Caco-2 (cell line): ENCODE results near the gene TTC28. TPM values are rescaled to one million over a fixed set of nuclear protein-coding genes. Genes with fewer than 3 reads are reported as not detected.
"Not testable (repeated sequence)": the region's sequence is repeated elsewhere in the genome, so short reads cannot be mapped to it uniquely, and the experiment has no call there.

ENCODE experiments used
- BruUV-seq: library from RNA; stranded (reverse); fragments of 400-500 nt; replicated peaks from 2 replicates; lab custom pipeline; 2021; lab: Mats Ljungman, UMichigan
- CTCF ChIA-PET: fragments of 300-600 bp; sonication (Branson Sonifier 250); formaldehyde crosslinking; loops from one replicate; lab custom pipeline; 2022; ENCODE audit warnings: antibody characterized with exemption; lab: Charles Lee
- POLR2A ChIA-PET: fragments of 300-600 bp; sonication (Branson Sonifier 250); formaldehyde crosslinking; loops from one replicate; lab custom pipeline; 2022; ENCODE audit warnings: antibody characterized with exemption; lab: Charles Lee
- DNase-seq, 2 experiments: peaks; one replicate each; pipeline versions ENCODE4 v3.0.0 to v3.0.0-alpha.2; 2020 to 2022
- H3K27me3 ChIP-seq: replicated peaks from 2 replicates; pipeline ENCODE4 v1.6.0; 2011; ENCODE audit warnings: low read length; ENCODE audit not compliant: control insufficient read depth, insufficient read depth
- H3K36me3 ChIP-seq: 2 replicates; pipeline ENCODE4 v1.5.1; 2011; ENCODE audit warnings: low read length; ENCODE audit not compliant: control insufficient read depth, insufficient read depth
- H3K4me1 ChIP-seq: fragments of 250-450 bp; sonication (Bioruptor Pico); 2 replicates; pipeline ENCODE4 v1.5.1; 2020; ENCODE audit warnings: mild to moderate bottlenecking
- H3K4me3 ChIP-seq: 2 replicates; pipeline ENCODE4 v1.5.1; 2011; ENCODE audit warnings: low read depth, mild to moderate bottlenecking, control low read depth, low read length
- H3K9me3 ChIP-seq: fragments of 250-450 bp; sonication (Bioruptor Pico); 2 replicates; pipeline ENCODE4 v1.5.1; 2020; ENCODE audit warnings: mild to moderate bottlenecking, moderate library complexity
- H3K27ac Mint-ChIP-seq: one replicate; pipeline ENCODE4 v1.8.0; 2022; ENCODE audit warnings: mixed read lengths; ENCODE audit not compliant: unreplicated experiment
- H3K27me3 Mint-ChIP-seq: one replicate; pipeline ENCODE4 v1.8.0; 2022; ENCODE audit warnings: mixed read lengths; ENCODE audit not compliant: insufficient read depth, unreplicated experiment
- H3K36me3 Mint-ChIP-seq: one replicate; pipeline ENCODE4 v1.8.0; 2022; ENCODE audit warnings: mild to moderate bottlenecking, mixed read lengths; ENCODE audit not compliant: insufficient read depth, unreplicated experiment
- H3K4me1 Mint-ChIP-seq: one replicate; pipeline ENCODE4 v1.8.0; 2022; ENCODE audit warnings: low read depth, mixed read lengths; ENCODE audit not compliant: unreplicated experiment
- H3K4me3 Mint-ChIP-seq: one replicate; pipeline ENCODE4 v1.8.0; 2022; ENCODE audit warnings: mild to moderate bottlenecking, moderate library complexity, mixed read lengths; ENCODE audit not compliant: unreplicated experiment
- H3K9me3 Mint-ChIP-seq: one replicate; pipeline ENCODE4 v1.8.0; 2022; ENCODE audit warnings: mixed read lengths; ENCODE audit not compliant: unreplicated experiment
- intact Hi-C: fragments of 100-400 bp; cut with micrococcal nuclease; formaldehyde crosslinking; loops from one replicate; pipeline ENCODE4 v1.10.0; 2022; ENCODE audit not compliant: unreplicated experiment
- total RNA-seq: library from RNA; stranded (reverse); gene quantifications from 2 replicates; pipeline ENCODE4 v1.2.3, GENCODE V29; 2022
- TF ChIP-seq, protein P1 (sequence below), 2 experiments: fragments of 200-600 bp in 1 of 2; IDR thresholded peaks; 1 replicate in 1 of 2; 2 replicates in 1 of 2; pipeline versions ENCODE4 v1.5.1 to v1.8.0; 2011 to 2022; ENCODE audit warnings: antibody characterized with exemption in 1 of 2, control low read depth in 1 of 2, inconsistent platforms in 1 of 2, low read depth in 1 of 2, low read length in 1 of 2, mild to moderate bottlenecking in 1 of 2, moderate library complexity in 1 of 2; ENCODE audit not compliant: insufficient read depth in 1 of 2, severe bottlenecking in 1 of 2, unreplicated experiment in 1 of 2

Gene TTC28
- total RNA-seq, 1 experiment from 2014 or later, result 12.0 TPM

DNA sequence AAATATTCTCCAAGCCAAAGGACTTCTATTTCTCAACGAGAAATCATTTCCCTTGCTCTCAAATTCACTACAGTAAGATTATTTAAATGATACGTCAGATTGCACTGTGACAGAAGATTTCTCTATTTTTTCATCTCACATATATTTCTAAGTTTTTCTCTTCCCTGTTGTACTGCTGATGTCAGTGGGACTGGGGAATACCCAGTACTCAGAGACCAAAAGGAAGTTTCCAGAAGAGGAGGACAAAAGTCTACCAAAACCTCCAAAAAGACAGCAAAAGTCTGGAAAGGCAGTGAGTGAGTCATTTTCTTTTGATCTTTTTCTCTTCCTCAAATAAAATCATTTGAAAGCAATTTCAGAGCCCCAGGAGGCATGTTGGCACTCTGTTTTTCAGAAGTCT lies 610.8 kb downstream of the TTC28 start:
- DNase-seq, result no peak
- intact Hi-C loops, result no loop called here

DNA sequence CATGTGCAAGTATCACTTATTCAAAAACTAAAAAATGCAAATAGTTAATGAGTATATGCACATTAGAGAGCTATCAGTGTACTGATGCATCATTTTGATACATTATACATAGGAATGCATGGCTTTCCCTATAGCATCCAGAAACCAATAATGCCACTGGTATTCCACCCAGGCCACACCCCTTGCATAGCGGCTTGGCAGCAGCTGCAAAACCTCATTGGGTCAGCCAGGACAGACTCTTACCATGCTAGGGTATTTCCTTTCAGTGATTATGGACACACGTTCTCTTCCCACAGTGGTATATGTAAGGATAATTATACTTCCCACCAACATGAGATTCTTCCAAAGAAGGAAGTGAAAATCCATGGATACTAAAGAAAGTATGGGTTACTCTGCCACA lies 614.7 kb downstream of the TTC28 start:
- H3K9me3 ChIP-seq, result no peaks in the 10 kb centered on the region
- no peak overlapping the region for H3K4me3 ChIP-seq
- no peaks in the 10 kb centered on the region for H3K36me3 ChIP-seq
- TF ChIP-seq, protein P1, sequence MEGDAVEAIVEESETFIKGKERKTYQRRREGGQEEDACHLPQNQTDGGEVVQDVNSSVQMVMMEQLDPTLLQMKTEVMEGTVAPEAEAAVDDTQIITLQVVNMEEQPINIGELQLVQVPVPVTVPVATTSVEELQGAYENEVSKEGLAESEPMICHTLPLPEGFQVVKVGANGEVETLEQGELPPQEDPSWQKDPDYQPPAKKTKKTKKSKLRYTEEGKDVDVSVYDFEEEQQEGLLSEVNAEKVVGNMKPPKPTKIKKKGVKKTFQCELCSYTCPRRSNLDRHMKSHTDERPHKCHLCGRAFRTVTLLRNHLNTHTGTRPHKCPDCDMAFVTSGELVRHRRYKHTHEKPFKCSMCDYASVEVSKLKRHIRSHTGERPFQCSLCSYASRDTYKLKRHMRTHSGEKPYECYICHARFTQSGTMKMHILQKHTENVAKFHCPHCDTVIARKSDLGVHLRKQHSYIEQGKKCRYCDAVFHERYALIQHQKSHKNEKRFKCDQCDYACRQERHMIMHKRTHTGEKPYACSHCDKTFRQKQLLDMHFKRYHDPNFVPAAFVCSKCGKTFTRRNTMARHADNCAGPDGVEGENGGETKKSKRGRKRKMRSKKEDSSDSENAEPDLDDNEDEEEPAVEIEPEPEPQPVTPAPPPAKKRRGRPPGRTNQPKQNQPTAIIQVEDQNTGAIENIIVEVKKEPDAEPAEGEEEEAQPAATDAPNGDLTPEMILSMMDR (IDR thresholded peaks at IDR 0.05; ENCODE audit: insufficient read depth in 1 of 2, low read depth in 1 of 2, low read length in 1 of 2, severe bottlenecking in 1 of 2, unreplicated experiment in 1 of 2), result no peak
- Mint-ChIP-seq H3K27me3 (peaks cover 11% of the 10 kb centered on the region), H3K36me3 (no peaks in the 10 kb centered on the region), H3K4me3 (no peak overlapping the region), H3K27ac (no peak overlapping the region), H3K4me1 (peaks cover 7% of the 10 kb centered on the region), H3K9me3 (no peaks in the 10 kb centered on the region)
- BruUV-seq, result no TSS peak
- CTCF ChIA-PET, result no interaction called here
- intact Hi-C loops, result no loop called here
- no peak for DNase-seq
- POLR2A ChIA-PET, result no interaction called here
- H3K4me1 ChIP-seq, result no peaks in the 10 kb centered on the region
- H3K27me3 ChIP-seq, result no peaks in the 10 kb centered on the region

More for the DNA sequence above, 610.8 kb downstream of the TTC28 start:
- Mint-ChIP-seq H3K9me3 (no peaks in the 10 kb centered on the region), H3K4me3 (no peak overlapping the region), H3K4me1 (peaks cover 7% of the 10 kb centered on the region), H3K27ac (no peak overlapping the region), H3K36me3 (no peaks in the 10 kb centered on the region), H3K27me3 (peaks cover 11% of the 10 kb centered on the region)
- ChIA-PET CTCF (interaction anchor here (1.0 to 1.3 kb wide), 2 partner anchors 17 to 18 kb away, joined by 3 read pairs; no protein-coding TSS in a partner anchor), POLR2A (no interaction called here)
- H3K36me3 ChIP-seq, result no peaks in the 10 kb centered on the region
- BruUV-seq, result no TSS peak
- TF ChIP-seq, protein P1 (IDR thresholded peaks at IDR 0.05; ENCODE audit: insufficient read depth in 1 of 2, low read depth in 1 of 2, low read length in 1 of 2, severe bottlenecking in 1 of 2, unreplicated experiment in 1 of 2), result no peak
- no peak overlapping the region for H3K4me3 ChIP-seq
- no peaks in the 10 kb centered on the region for H3K27me3 ChIP-seq
- H3K9me3 ChIP-seq, result no peaks in the 10 kb centered on the region
- no peaks in the 10 kb centered on the region for H3K4me1 ChIP-seq

DNA sequence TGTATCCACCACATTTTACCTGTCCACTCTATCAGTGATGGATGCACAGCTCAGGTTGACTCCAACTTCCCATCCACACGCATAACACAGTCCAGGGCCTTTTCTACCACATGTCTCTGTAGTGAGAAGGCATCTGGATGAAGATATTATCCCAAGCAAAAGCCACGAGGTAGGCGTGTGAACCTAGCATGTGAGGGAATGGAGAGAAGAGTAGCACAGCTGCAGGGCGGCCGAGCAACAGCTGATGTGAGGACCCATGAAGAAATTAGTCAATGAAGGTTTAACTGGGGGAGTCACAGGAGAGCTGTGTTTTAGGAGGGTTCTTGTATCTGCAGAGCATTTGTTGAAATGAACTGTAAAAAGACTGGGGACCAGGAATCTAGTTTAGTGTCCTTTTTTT lies 616.0 kb downstream of the TTC28 start:
- H3K9me3 Mint-ChIP-seq, result no peaks in the 10 kb centered on the region
- TF ChIP-seq, protein P1 (IDR thresholded peaks at IDR 0.05; ENCODE audit: insufficient read depth in 1 of 2, low read depth in 1 of 2, low read length in 1 of 2, severe bottlenecking in 1 of 2, unreplicated experiment in 1 of 2), result no peak
- no peak overlapping the region for H3K4me3 ChIP-seq
- no peaks in the 10 kb centered on the region for H3K4me1 ChIP-seq
- DNase-seq, result no peak
- no peaks in the 10 kb centered on the region for H3K4me1 Mint-ChIP-seq
- CTCF ChIA-PET, result no interaction called here
- H3K36me3 Mint-ChIP-seq, result no peaks in the 10 kb centered on the region
- intact Hi-C loops, result no loop called here
- no peaks in the 10 kb centered on the region for H3K9me3 ChIP-seq
- no TSS peak for BruUV-seq
- POLR2A ChIA-PET, result no interaction called here
- H3K27me3 Mint-ChIP-seq, result peaks cover 7% of the 10 kb centered on the region
- no peak overlapping the region for H3K27ac Mint-ChIP-seq
- H3K36me3 ChIP-seq, result no peaks in the 10 kb centered on the region
- no peak overlapping the region for H3K4me3 Mint-ChIP-seq
- H3K27me3 ChIP-seq, result no peaks in the 10 kb centered on the region

DNA sequence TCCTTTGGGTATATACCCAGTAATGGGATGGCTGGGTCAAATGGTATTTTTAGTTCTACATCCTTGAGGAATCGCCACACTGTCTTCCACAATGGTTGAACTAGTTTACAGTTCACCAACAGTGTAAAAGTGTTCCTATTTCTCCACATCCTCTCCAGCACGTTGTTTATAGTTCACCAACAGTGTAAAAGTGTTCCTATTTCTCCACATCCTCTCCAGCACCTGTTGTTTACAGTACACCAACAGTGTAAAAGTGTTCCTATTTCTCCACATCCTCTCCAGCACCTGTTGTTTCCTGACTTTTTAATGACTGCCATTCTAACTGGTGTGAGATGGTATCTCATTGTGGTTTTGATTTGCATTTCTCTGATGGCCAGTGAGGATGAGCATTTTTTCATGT lies 619.0 kb downstream of the TTC28 start:
- H3K4me3 Mint-ChIP-seq, H3K36me3 Mint-ChIP-seq, DNase-seq, H3K27me3 Mint-ChIP-seq, H3K36me3 ChIP-seq, H3K4me1 ChIP-seq, H3K9me3 ChIP-seq, CTCF ChIA-PET, H3K9me3 Mint-ChIP-seq, H3K4me1 Mint-ChIP-seq, H3K27ac Mint-ChIP-seq, POLR2A ChIA-PET, intact Hi-C loops, H3K4me3 ChIP-seq, BruUV-seq, H3K27me3 ChIP-seq: not testable (repeated sequence)
